Epithelial cell of esophagus (primary cell): ENCODE measurements around the gene MISP.

Experiments used
- DNase-seq: peaks from one replicate; pipeline ENCODE4 v3.0.0; 2010; ENCODE audit warnings: low read depth
- H3K4me3 ChIP-seq: 2 replicates; pipeline ENCODE4 v1.5.1; 2011; ENCODE audit warnings: mild to moderate bottlenecking, low read length, control low read depth
- CTCF ChIP-seq: IDR thresholded peaks from 2 replicates; pipeline ENCODE4 v1.5.1; 2011; ENCODE audit warnings: low read depth, mild to moderate bottlenecking, low read length, control low read depth, inconsistent platforms; ENCODE audit not compliant: insufficient read depth; ENCODE audit errors: missing control alignments

MISP gene

GRCh38 chr19:803686-804418 is 52.9 kb downstream of the MISP start:
- no peak for DNase-seq
- no peak for TF ChIP-seq CTCF
- no peak overlapping the region for H3K4me3 ChIP-seq

- no peak for TF ChIP-seq CTCF
- no peak overlapping the region for H3K4me3 ChIP-seq
- no peak for DNase-seq
These were observed 53.7 kb downstream of the MISP start for GRCh38 chr19:804419-805165.

GRCh38 chr19:805166-805551 is 54.2 kb downstream of the MISP start:
- no peak for TF ChIP-seq CTCF
- no peak for DNase-seq

GRCh38 chr19:805600-806550 is 55.0 kb downstream of the MISP start:
- no peak overlapping the region for H3K4me3 ChIP-seq
- no peak for DNase-seq
- no peak for TF ChIP-seq CTCF

More at GRCh38 chr19:805166-805551, 54.2 kb downstream of the MISP start:
- H3K4me3 ChIP-seq = no peak overlapping the region

- TF ChIP-seq CTCF = no peak
- no peak overlapping the region for H3K4me3 ChIP-seq
- DNase-seq = no peak
These were observed 56.0 kb downstream of the MISP start for GRCh38 chr19:806815-807421.

GRCh38 chr19:807627-808422 is 56.9 kb downstream of the MISP start:
- no peak for TF ChIP-seq CTCF
- no peak for DNase-seq
- no peak overlapping the region for H3K4me3 ChIP-seq
